ENCODE data around the gene ZBTB48.

DNA sequence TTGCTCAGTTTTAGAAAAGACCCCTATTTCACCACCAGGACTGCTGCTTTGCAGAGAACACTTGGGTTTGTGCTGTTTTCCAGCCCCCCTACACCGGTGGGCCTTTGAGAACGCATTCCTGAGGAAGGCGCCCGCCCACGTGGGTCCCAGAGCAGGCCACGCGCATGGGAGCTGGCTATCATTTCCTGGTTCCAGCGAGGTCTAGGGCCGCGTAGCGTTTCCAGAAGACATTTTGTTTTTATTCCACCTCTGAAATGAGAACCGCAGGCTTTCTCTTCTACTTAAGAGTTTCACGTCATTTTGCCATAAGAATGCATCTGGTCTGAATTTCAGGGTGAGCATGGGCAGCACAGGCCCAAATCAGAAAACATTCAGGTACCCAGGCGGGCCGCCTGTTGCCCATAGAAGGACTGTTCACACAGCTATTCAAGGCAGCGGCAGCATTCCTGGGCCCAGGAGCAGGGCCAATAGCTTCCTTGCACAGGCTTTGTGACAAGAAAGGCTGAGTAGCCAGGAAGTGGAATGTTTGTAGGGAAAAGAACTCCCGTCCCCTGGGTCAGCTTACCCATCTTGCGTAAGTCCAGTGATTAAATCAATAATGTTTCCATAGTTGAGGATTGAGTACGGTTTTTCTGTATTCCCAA, 24.2 kb downstream of the ZBTB48 start:
- TF ChIP-seq CTCF (conservative IDR thresholded peaks at IDR 0.05 in 1 of 2, IDR thresholded peaks at IDR 0.05 in 1 of 2; ENCODE audit: low read depth in 1 of 2, low read length in 2 of 2) (no peak), EZH2 (IDR thresholded peaks at IDR 0.05; ENCODE audit: low read length, missing control alignments) (no peak)

All from fibroblast of lung (primary cell).